NCI-H1930 (cell line): Measurements from ENCODE around the gene SPTBN1.
"Not testable (repeated sequence)": the region's sequence is repeated elsewhere in the genome, so short reads cannot be mapped to it uniquely, and the experiment has no call there.

Experiments
- DNase-seq, 2 experiments: peaks; one replicate each; lab custom pipeline; 2025; lab: John Stamatoyannopoulos, UW

The SPTBN1 gene

DNA sequence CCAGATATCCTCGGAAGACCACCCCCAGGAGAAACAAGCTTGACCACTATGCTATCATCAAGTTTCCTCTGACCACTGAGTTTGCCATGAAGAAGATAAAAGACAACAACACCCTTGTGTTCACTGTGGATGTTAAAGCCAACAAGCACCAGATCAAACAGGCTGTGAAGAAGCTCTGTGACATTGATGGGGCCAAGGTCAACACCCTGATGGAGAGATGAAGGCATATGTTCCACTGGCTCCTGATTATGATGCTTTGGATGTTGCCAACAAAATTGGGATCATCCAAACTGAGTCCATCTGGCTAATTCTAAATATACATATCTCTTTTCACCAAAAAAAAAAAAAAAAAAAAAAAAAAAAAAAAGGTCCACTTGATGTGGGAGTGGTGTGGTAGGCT, 73.4 kb downstream of the SPTBN1 start:
- DNase-seq, result not testable (repeated sequence)

DNA sequence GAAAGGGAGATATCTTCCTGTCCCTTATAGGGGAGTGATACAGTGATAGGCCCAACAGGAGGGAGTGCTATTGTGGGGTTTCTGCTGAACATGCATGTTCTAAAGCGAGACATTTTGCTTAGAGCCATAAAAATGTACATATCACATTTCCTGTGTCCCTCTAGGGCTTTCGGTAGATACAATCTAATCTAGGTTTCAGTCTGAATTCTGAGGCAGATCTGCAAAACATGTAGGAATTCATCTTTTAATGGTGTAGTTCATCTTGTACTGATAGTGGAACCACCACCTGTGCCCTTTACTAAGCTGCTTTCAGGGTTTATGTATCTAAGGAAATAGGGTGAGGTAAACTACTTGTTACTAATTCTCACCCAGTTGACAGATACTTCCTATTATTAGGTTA, 73.8 kb downstream of the SPTBN1 start:
- no peak for DNase-seq

- no peak for DNase-seq
Observed at GRCh38 chr2:54531558-54531957, 75.4 kb downstream of the SPTBN1 start.

- no peak for DNase-seq
Observed at GRCh38 chr2:54534221-54534620, 78.1 kb downstream of the SPTBN1 start.

DNA sequence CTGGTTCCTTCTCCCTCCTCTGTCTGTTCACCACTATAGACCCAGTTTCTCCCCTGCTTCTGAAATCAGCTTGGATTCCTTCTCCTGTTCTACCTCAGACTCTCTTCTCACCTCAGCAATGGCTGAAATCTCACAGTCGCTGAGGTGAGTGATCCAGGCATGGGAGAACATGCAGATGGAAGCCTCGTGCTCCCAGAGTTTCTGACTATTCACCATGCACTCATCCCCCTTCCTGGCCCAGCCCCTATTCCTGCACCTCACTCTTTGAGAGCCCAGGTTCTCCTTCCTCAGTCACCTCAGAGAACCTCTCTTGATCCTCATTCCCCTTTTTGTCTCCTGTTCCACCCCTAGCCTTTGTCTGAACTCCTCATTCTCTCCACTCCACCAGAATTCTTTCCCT, 78.5 kb downstream of the SPTBN1 start:
- DNase-seq, result no peak

DNA sequence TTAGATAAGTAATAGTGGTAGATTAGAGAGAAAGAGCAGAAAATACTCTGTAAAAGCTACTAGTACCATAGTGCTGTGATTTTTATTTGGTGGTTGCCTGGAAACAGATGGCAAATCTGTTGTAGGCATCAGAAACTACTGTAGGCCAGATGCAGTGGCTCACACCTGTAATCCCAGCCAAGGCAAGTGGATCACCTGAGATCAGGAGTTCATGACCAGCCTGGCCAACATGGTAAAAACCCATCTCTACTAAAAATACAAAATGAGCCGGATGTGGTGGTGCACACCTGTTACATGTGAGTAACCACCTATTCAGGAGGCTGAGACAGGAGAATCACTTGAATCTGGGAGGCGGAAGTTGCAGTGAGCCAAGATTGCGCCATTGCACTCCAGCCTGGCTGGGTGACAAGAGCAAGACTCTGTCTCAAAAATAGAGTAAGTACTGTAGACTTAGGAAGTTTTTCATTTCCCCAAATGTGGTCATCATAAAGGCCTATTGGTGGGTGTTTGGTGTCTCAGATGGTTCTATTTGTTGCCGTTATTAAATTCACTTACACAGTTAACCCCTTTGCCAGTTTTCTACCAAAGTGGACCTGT, 79.6 kb downstream of the SPTBN1 start:
- DNase-seq, result no peak

DNA sequence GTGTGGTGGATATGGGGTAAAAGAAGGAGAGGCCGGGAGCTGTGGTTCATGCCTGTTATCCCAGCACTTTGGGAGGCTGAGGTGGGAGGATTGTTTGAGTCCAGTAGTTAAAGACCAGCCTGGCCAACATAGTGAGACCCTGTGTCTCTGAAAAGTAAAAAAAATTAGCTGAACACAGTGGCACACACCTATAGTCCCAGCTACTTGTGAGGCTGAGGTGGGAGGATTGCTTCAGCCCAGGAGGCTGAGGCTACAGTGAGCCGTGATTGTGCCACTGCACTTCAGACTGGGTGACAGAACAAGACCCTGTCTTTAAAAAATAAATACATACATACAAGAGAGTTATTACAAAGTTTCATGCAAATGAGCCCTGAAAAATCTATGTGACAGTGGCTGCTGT, 80.6 kb downstream of the SPTBN1 start:
- DNase-seq, result no peak

GRCh38 chr2:54538537-54538936, 82.4 kb downstream of the SPTBN1 start:
- no peak for DNase-seq

GRCh38 chr2:54539683-54540082, 83.6 kb downstream of the SPTBN1 start:
- DNase-seq, result no peak

- no peak for DNase-seq
Observed at GRCh38 chr2:54540194-54540593, 84.1 kb downstream of the SPTBN1 start.

DNA sequence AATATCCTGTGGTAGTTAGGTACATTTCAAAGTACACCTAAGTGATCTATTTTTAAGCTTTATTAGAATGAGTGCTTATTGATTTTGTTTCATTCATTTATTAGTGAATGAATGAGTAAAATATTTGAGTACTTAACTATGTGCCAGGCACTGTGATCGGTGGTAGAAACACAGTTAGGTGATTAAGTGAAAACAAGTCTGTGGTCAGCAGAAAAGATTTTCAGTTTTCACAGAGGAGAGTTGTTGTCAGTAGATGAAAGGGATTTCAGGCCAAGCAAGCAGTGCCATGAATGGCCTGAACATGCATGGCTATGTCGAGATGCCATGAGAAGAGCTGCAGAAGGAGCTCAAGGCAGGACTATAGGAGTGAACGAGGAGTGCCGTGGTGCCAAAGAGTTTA, 85.9 kb downstream of the SPTBN1 start:
- DNase-seq, result no peak

DNA sequence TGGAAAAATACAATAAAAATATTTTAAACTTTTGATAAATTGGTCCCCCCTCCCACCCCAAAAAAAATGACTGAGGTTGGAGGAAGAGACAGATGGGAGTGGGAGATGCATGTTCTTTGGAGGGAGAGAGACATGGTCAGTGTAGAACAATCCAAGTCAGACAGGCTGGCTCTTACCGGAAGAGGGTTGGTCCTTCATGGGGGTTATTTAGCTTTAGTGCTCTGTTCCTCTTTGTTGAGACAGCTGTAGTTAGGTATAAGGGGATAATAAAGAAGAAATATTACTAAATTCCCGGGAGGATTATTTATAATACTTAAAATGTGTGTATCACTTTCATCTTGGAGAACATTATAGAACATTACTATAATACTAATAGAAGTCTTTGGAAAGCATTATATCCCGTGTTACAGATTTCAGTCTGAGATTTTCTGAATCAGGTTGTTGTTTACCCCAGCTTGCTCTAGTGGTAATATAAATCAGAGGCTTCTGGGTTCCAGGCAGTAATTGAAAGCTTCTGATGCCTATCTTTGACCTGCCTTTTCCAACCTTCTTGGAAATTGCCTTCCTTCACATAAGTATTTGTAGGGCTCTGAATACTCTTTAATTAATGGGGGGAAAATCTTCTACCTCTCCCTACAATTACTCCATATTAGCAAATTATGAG, 87.7 kb downstream of the SPTBN1 start:
- DNase-seq, result no peak

GRCh38 chr2:54545702-54546450, 89.7 kb downstream of the SPTBN1 start:
- DNase-seq, result no peak

GRCh38 chr2:54546518-54546917, 90.4 kb downstream of the SPTBN1 start:
- DNase-seq, result no peak

GRCh38 chr2:54546923-54547720, 91.0 kb downstream of the SPTBN1 start:
- DNase-seq, result no peak

DNA sequence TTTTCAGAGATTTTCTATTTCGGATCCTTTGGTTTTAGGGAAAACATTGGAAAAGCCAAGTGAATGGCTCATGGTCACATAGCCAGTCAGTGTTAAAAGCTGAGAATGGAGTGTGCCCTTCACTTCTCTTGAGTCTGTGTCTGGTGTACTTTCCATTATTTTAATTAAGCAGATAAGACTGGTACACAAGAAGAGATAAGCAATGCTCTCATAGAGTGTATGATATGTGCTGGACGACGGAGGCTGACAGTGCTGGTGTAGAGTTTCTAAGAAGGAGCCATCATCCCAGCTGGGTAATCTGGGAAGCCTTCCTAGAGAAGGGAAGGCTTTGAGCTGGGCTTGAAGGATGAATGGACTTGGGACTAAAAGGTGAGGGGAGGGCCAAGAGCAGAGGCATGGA, 93.3 kb downstream of the SPTBN1 start:
- DNase-seq, result no peak

GRCh38 chr2:54549917-54550518, 93.9 kb downstream of the SPTBN1 start:
- DNase-seq, result no peak

- no peak for DNase-seq
Observed at GRCh38 chr2:54550547-54550946, 94.4 kb downstream of the SPTBN1 start.

- DNase-seq, result no peak
Observed at GRCh38 chr2:54551123-54551756, 95.1 kb downstream of the SPTBN1 start.

GRCh38 chr2:54553075-54553474, 96.9 kb downstream of the SPTBN1 start:
- no peak for DNase-seq

DNA sequence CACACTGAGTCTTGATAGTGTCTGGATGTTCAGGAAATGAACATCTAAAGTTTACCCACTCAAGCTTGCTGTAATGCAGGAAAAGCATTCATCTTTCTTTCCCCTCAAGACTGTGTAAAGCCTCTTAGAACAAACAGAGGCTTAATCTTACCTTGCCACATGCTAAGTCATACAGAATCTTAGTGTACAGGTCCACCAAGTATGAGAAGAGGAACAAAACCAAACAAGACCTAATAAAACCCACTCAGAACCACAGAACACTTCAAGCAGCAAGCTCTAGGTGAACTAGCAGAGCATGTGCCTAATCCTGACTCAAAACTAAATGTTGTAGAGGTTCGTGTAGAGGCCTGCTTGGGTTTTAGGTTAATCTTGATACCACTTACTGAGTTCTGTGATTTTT, 97.6 kb downstream of the SPTBN1 start:
- DNase-seq, result no peak
